HepG2 (cell line): ENCODE data around the gene LSM3. TPM values are rescaled to one million over a fixed set of nuclear protein-coding genes. Genes with fewer than 3 reads are reported as not detected.

Experiments
- ATAC-seq: fragments of 200-7000 bp; cut with Tn5 transposase; 3 replicates; pipeline ENCODE4 v1.9.1; 2020; ENCODE audit warnings: mild to moderate bottlenecking, moderate library complexity
- BruUV-seq: library from RNA; stranded (reverse); fragments of 400-500 nt; replicated peaks from 2 replicates; lab custom pipeline; 2021; lab: Mats Ljungman, UMichigan
- CTCF ChIA-PET: fragments of 300-600 bp; formaldehyde crosslinking; extraction: SDS; loops from one replicate; lab custom pipeline; 2021; ENCODE audit warnings: low total read pairs, inconsistent platforms, low intra/inter-chr PET ratio; lab: Yijun Ruan, JAX
- POLR2A ChIA-PET: fragments of 350-600 bp; sonication (Branson Sonifier 250); formaldehyde crosslinking; loops from one replicate; lab custom pipeline; 2020; ENCODE audit warnings: antibody characterized with exemption, inconsistent platforms; lab: Yijun Ruan, JAX
- DNase-seq: peaks from one replicate; pipeline ENCODE4 v3.0.0-alpha.2; 2015; ENCODE audit warnings: low spot score
- FAIRE-seq: peaks from 3 replicates; lab custom pipeline; 2011; peaks lifted over from hg19 to GRCh38; lab: Jason Lieb, UNC
- H2AFZ ChIP-seq: one replicate; pipeline ENCODE4 v1.6.1; 2011; ENCODE audit warnings: low read length, inconsistent platforms
- H3K27ac ChIP-seq: fragments of 300-600 bp; 3 replicates; pipeline ENCODE4 v1.8.0; 2011; ENCODE audit warnings: mixed run types, mild to moderate bottlenecking, mixed read lengths, low read length, inconsistent platforms; ENCODE audit not compliant: insufficient read depth; ENCODE audit errors: extremely low read length
- H3K27me3 ChIP-seq, 2 experiments: fragments of 200-600 bp in 1 of 2; 2 replicates in 1 of 2; 3 replicates in 1 of 2; pipeline versions ENCODE4 v1.6.0 to v1.8.0; 2011; ENCODE audit warnings: low read length in 2 of 2, mild to moderate bottlenecking in 2 of 2, moderate library complexity in 2 of 2, inconsistent platforms in 1 of 2; ENCODE audit not compliant: insufficient read depth in 2 of 2, control insufficient read depth in 1 of 2
- H3K36me3 ChIP-seq, 2 experiments: fragments of 200-600 bp in 1 of 2; replicated peaks in 1 of 2; 2 replicates in 1 of 2; 3 replicates in 1 of 2; pipeline versions ENCODE4 v1.5.1 to v1.8.0; 2011; ENCODE audit warnings: low read length in 2 of 2, inconsistent platforms in 1 of 2; ENCODE audit not compliant: insufficient read depth in 2 of 2, control insufficient read depth in 1 of 2
- H3K4me1 ChIP-seq: 2 replicates; pipeline ENCODE4 v1.5.1; 2012; ENCODE audit warnings: low read length, inconsistent platforms; ENCODE audit not compliant: insufficient read depth
- H3K4me2 ChIP-seq: 2 replicates; pipeline ENCODE4 v1.6.0; 2011; ENCODE audit warnings: low read depth, low read length, inconsistent platforms
- H3K4me3 ChIP-seq, 3 experiments: fragments of 200-600 bp in 1 of 3; sonication (generic), shearing (Covaris generic) in 1 of 3; replicated peaks in 1 of 3; 2 replicates each; pipeline ENCODE4 v1.5.1; 2011 to 2016; ENCODE audit warnings: low read length in 3 of 3, inconsistent platforms in 2 of 3, low read depth in 2 of 3, mild to moderate bottlenecking in 2 of 3, control low read depth in 1 of 3, mixed read lengths in 1 of 3; ENCODE audit not compliant: insufficient read depth in 1 of 3
- H3K79me2 ChIP-seq: one replicate; pipeline ENCODE4 v1.6.1; 2011; ENCODE audit warnings: low read length, inconsistent platforms; ENCODE audit not compliant: insufficient read depth
- H3K9ac ChIP-seq: 2 replicates; pipeline ENCODE4 v1.6.0; 2011; ENCODE audit warnings: mild to moderate bottlenecking, low read depth, low read length, inconsistent platforms; ENCODE audit not compliant: insufficient read depth
- H3K9me3 ChIP-seq: 2 replicates; pipeline ENCODE4 v1.5.1; 2012; ENCODE audit warnings: mild to moderate bottlenecking, low read length
- H4K20me1 ChIP-seq: 2 replicates; pipeline ENCODE4 v1.6.0; 2011; ENCODE audit warnings: inconsistent platforms, mild to moderate bottlenecking, low read length, moderate library complexity; ENCODE audit not compliant: insufficient read depth
- CBX5 ChIP-seq: sonication (generic); formaldehyde crosslinking; IDR thresholded peaks from 2 replicates; pipeline ENCODE4 v1.4.0; 2020; ENCODE audit warnings: missing genetic modification reagents, borderline replicate concordance
- MLLT10 ChIP-seq: sonication (generic); formaldehyde crosslinking; IDR thresholded peaks from 2 replicates; pipeline ENCODE4 v1.4.0; 2020; ENCODE audit warnings: missing genetic modification reagents
- MLXIP ChIP-seq: sonication (generic); formaldehyde crosslinking; IDR thresholded peaks from 2 replicates; pipeline ENCODE4 v1.9.0; 2021; ENCODE audit warnings: missing genetic modification reagents, borderline replicate concordance
- NR0B2 ChIP-seq: sonication (generic); formaldehyde crosslinking; IDR thresholded peaks from 2 replicates; pipeline ENCODE4 v1.4.0; 2020; ENCODE audit warnings: mild to moderate bottlenecking, missing genetic modification reagents
- RBM22 ChIP-seq: fragments of 200-400 bp; formaldehyde crosslinking; optimal IDR thresholded peaks from 2 replicates; pipeline ENCODE3; 2017; ENCODE audit warnings: mild to moderate bottlenecking, low read length, moderate library complexity
- TAF1 ChIP-seq: sonication (generic); formaldehyde crosslinking; IDR thresholded peaks from 2 replicates; pipeline ENCODE4 v1.4.0; 2020; ENCODE audit warnings: missing genetic modification reagents
- ZNF143 ChIP-seq: sonication (generic); formaldehyde crosslinking; IDR thresholded peaks from 2 replicates; pipeline ENCODE4 v1.4.0; 2020; ENCODE audit warnings: missing genetic modification reagents
- ZNF331 ChIP-seq: sonication (generic); formaldehyde crosslinking; IDR thresholded peaks from 2 replicates; pipeline ENCODE4 v1.4.0; 2020; ENCODE audit warnings: missing genetic modification reagents
- ZNF607 ChIP-seq: sonication (generic); formaldehyde crosslinking; IDR thresholded peaks from 2 replicates; pipeline ENCODE4 v1.5.1; 2020; ENCODE audit warnings: missing genetic modification reagents, mild to moderate bottlenecking, borderline replicate concordance
- ZNF678 ChIP-seq: sonication (generic); formaldehyde crosslinking; IDR thresholded peaks from 2 replicates; pipeline ENCODE4 v1.4.0; 2020; ENCODE audit warnings: mild to moderate bottlenecking, missing genetic modification reagents
- ZNF782 ChIP-seq: sonication (generic); formaldehyde crosslinking; IDR thresholded peaks from 2 replicates; pipeline ENCODE4 v1.4.0; 2020; ENCODE audit warnings: missing genetic modification reagents, mild to moderate bottlenecking, borderline replicate concordance
- ZNF800 ChIP-seq: sonication (generic); formaldehyde crosslinking; IDR thresholded peaks from 2 replicates; pipeline ENCODE4 v1.4.0; 2020; ENCODE audit warnings: missing genetic modification reagents
- ZSCAN30 ChIP-seq: sonication (generic); formaldehyde crosslinking; IDR thresholded peaks from 2 replicates; pipeline ENCODE4 v1.5.0; 2020; ENCODE audit warnings: mild to moderate bottlenecking, missing genetic modification reagents
- WGBS: methylation state at CpG from one replicate; pipeline ENCODE4 v1.1.6; 2017; ENCODE audit warnings: low lambda C conversion rate; 5-methylcytosine and 5-hydroxymethylcytosine counted together
- in situ Hi-C: cut with HindIII; loops from 2 replicates; pipeline ENCODE4 v1.10.0; 2017; ENCODE audit warnings: low pct_unique_long_range_greater_than_20kb; ENCODE audit not compliant: extremely low pct_ligation_motif_present
- intact Hi-C: fragments of 100-400 bp; cut with micrococcal nuclease; formaldehyde crosslinking; loops from one replicate; pipeline ENCODE4 v1.10.0; 2022; ENCODE audit not compliant: unreplicated experiment
- polyA plus RNA-seq, 8 experiments: library from polyadenylated mRNA; depleted of rRNA in 3 of 8; stranded (reverse) in 7 of 8; unstranded in 1 of 8; fragments of >200 nt; fragmentation: Illumina TruSeq in 4 of 8; extraction: Trizol in 4 of 8; gene quantifications; 2 replicates each; pipeline versions ENCODE4 v1.2.1 to v1.2.3, GENCODE V29; 2011 to 2016; ENCODE audit warnings: low read depth in 4 of 8, missing spikeins in 1 of 8, mixed read lengths in 1 of 8; ENCODE audit not compliant: insufficient read depth in 1 of 8
- total RNA-seq, 5 experiments: library from RNA; depleted of rRNA; stranded (reverse); fragments of >200 nt; fragmentation: Illumina TruSeq; extraction: Trizol; gene quantifications; 2 replicates each; pipeline ENCODE4 v1.2.3, GENCODE V29; 2016; ENCODE audit warnings: low read depth in 1 of 5
- TF ChIP-seq, protein P1 (sequence below): sonication (generic); formaldehyde crosslinking; IDR thresholded peaks from 2 replicates; pipeline ENCODE4; 2020; ENCODE audit warnings: missing genetic modification reagents, mild to moderate bottlenecking, borderline replicate concordance
- TF ChIP-seq, protein P2 (sequence below): sonication (generic); formaldehyde crosslinking; conservative IDR thresholded peaks from 2 replicates; pipeline ENCODE4 v1.5.0; 2020; ENCODE audit warnings: missing genetic modification reagents

Gene LSM3
- total and polyA plus RNA-seq, 2 of the 13 experiments (the other 11 are each of a cell fraction or from before 2014, with no cell fraction given) = 5.1 to 19.4 TPM

DNA sequence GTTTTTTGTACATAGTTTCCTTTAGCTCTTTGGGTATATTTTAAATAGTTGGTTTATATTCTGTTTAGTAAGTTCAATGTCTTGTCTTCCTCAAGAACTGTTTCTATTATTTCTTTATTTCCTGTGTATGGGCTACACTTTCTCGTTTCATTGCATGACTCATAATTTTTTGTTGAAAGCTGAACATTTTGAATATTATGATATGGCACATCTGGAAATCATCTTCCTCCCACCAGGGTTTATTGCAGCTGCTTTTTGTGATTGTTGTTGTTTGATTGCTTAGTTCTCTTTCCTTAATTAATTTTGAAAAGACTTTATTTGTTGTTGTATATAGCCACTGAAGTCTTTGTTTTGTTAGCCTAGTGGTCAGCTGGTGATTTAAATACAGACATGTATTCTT lies 43.8 kb downstream of the LSM3 start:
- Histone ChIP-seq H3K27ac (no peak overlapping the region), H2AFZ (no peak overlapping the region), H3K4me2 (no peak overlapping the region), H3K4me3 (no peak overlapping the region), H3K9me3 (no peaks in the 10 kb centered on the region), H3K36me3 (no peaks in the 10 kb centered on the region), H3K9ac (no peak overlapping the region), H3K4me1 (peaks cover 17% of the 10 kb centered on the region), H3K79me2 (no peaks in the 10 kb centered on the region), H3K27me3 (peaks cover 0 to 3% of the 10 kb centered on the region in 2 experiments; a peak in 1 of 5 replicates), H4K20me1 (no peaks in the 10 kb centered on the region)
- intact Hi-C loops (no loop called here), in situ Hi-C loops (no loop called here)
- FAIRE-seq = no peak
- no peak for DNase-seq
- ChIA-PET CTCF (no interaction called here), POLR2A (no interaction called here)
- no peak for TF ChIP-seq ZNF800 (CRISPR knock-in tag)
- no peak for TF ChIP-seq ZNF782 (CRISPR knock-in tag)
- TF ChIP-seq TAF1 (CRISPR knock-in tag) = no peak
- TF ChIP-seq RBM22 = no peak
- no peak for TF ChIP-seq ZNF678 (CRISPR knock-in tag)
- no peak for TF ChIP-seq ZSCAN30
- TF ChIP-seq CBX5 (CRISPR knock-in tag) = no peak
- TF ChIP-seq MLXIP = no peak
- no peak for TF ChIP-seq ZNF331
- no peak for TF ChIP-seq NR0B2 (CRISPR knock-in tag)
- TF ChIP-seq, protein P1, sequence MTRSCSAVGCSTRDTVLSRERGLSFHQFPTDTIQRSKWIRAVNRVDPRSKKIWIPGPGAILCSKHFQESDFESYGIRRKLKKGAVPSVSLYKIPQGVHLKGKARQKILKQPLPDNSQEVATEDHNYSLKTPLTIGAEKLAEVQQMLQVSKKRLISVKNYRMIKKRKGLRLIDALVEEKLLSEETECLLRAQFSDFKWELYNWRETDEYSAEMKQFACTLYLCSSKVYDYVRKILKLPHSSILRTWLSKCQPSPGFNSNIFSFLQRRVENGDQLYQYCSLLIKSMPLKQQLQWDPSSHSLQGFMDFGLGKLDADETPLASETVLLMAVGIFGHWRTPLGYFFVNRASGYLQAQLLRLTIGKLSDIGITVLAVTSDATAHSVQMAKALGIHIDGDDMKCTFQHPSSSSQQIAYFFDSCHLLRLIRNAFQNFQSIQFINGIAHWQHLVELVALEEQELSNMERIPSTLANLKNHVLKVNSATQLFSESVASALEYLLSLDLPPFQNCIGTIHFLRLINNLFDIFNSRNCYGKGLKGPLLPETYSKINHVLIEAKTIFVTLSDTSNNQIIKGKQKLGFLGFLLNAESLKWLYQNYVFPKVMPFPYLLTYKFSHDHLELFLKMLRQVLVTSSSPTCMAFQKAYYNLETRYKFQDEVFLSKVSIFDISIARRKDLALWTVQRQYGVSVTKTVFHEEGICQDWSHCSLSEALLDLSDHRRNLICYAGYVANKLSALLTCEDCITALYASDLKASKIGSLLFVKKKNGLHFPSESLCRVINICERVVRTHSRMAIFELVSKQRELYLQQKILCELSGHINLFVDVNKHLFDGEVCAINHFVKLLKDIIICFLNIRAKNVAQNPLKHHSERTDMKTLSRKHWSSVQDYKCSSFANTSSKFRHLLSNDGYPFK = no peak
- TF ChIP-seq, protein P2, sequence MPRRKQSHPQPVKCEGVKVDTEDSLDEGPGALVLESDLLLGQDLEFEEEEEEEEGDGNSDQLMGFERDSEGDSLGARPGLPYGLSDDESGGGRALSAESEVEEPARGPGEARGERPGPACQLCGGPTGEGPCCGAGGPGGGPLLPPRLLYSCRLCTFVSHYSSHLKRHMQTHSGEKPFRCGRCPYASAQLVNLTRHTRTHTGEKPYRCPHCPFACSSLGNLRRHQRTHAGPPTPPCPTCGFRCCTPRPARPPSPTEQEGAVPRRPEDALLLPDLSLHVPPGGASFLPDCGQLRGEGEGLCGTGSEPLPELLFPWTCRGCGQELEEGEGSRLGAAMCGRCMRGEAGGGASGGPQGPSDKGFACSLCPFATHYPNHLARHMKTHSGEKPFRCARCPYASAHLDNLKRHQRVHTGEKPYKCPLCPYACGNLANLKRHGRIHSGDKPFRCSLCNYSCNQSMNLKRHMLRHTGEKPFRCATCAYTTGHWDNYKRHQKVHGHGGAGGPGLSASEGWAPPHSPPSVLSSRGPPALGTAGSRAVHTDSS = no peak
- TF ChIP-seq MLLT10 (CRISPR knock-in tag) = no peak
- TF ChIP-seq ZNF607 (CRISPR knock-in tag) = no peak
- no peak for TF ChIP-seq ZNF143
- WGBS = 0% methylated on average over 1 of the region's 1 CpG
- no peak for ATAC-seq
- no TSS peak for BruUV-seq
